ENCODE data around the gene TTC31.

The TTC31 gene

GRCh38 chr2:74524955-74525716 lies 42.3 kb downstream of the TTC31 start:
- Histone ChIP-seq H3K27me3 (ENCODE audit: low read length) (no peaks in the 10 kb centered on the region), H3K9me2 (replicated peaks; ENCODE audit: insufficient read depth, low read length) (no peaks in the 10 kb centered on the region), H3K9ac (ENCODE audit: low read length) (no peak overlapping the region), H3K27ac (ENCODE audit: low read depth, low read length) (no peak overlapping the region), H2AFZ (ENCODE audit: low read depth, low read length, severe bottlenecking) (no peak overlapping the region), H3K9me3 (ENCODE audit: insufficient read depth, low read length) (no peaks in the 10 kb centered on the region), H3K79me2 (ENCODE audit: insufficient read depth, low read length) (peaks cover 21% of the 10 kb centered on the region), H3K4me3 (ENCODE audit: insufficient read depth, low read length, poor library complexity, severe bottlenecking) (no peak overlapping the region), H3K4me2 (ENCODE audit: low read depth, low read length, poor library complexity, severe bottlenecking) (no peak overlapping the region), H3F3A (ENCODE audit: insufficient read depth) (0 out of 2 replicates have a peak, but pooled peaks cover 6% of the 10 kb centered on the region), H3K36me3 (ENCODE audit: low read length) (peaks cover 11% of the 10 kb centered on the region), H4K20me1 (ENCODE audit: low read depth, low read length) (no peaks in the 10 kb centered on the region)
- TF ChIP-seq EZH2phosphoT487 (conservative IDR thresholded peaks at IDR 0.05; ENCODE audit: low read length) (no peak), CTCF (IDR thresholded peaks at IDR 0.05; ENCODE audit: insufficient read depth, low read length, poor library complexity, severe bottlenecking) (no peak)

- H3K27me3 ChIP-seq (ENCODE audit: low read length), result no peaks in the 10 kb centered on the region
- H4K20me1 ChIP-seq (ENCODE audit: low read depth, low read length), result no peaks in the 10 kb centered on the region
- H2AFZ ChIP-seq (ENCODE audit: low read depth, low read length, severe bottlenecking), result no peak within 1 kb of the TSS
- H3K9me3 ChIP-seq (ENCODE audit: insufficient read depth, low read length), result no peaks in the 10 kb centered on the region
- no peak within 1 kb of the TSS for H3K4me2 ChIP-seq (ENCODE audit: low read depth, low read length, poor library complexity, severe bottlenecking)
- peaks cover 23% of the 10 kb centered on the region for H3K79me2 ChIP-seq (ENCODE audit: insufficient read depth, low read length)
- H3K9ac ChIP-seq (ENCODE audit: low read length), result no peak within 1 kb of the TSS
- H3K27ac ChIP-seq (ENCODE audit: low read depth, low read length), result no peak within 1 kb of the TSS
- 0 out of 2 replicates have a peak, but pooled peaks cover 6% of the 10 kb centered on the region for H3F3A ChIP-seq (ENCODE audit: insufficient read depth)
- H3K9me2 ChIP-seq (replicated peaks; ENCODE audit: insufficient read depth, low read length), result no peaks in the 10 kb centered on the region
- H3K4me3 ChIP-seq (ENCODE audit: insufficient read depth, low read length, poor library complexity, severe bottlenecking), result no peak within 1 kb of the TSS
- no peak for TF ChIP-seq CTCF (IDR thresholded peaks at IDR 0.05; ENCODE audit: insufficient read depth, low read length, poor library complexity, severe bottlenecking)
- no peak for TF ChIP-seq EZH2phosphoT487 (conservative IDR thresholded peaks at IDR 0.05; ENCODE audit: low read length)
- peaks cover 11% of the 10 kb centered on the region for H3K36me3 ChIP-seq (ENCODE audit: low read length)
Measured at GRCh38 chr2:74525717-74526648, 43.1 kb downstream of the TTC31 start, which contains the start of gene DQX1. Gene DQX1 (minus strand): TSS chr2:74526231. CDS start chr2:74525729, 502 bp downstream.

GRCh38 chr2:74526649-74527230 lies 43.9 kb downstream of the TTC31 start:
- Histone ChIP-seq H2AFZ (ENCODE audit: low read depth, low read length, severe bottlenecking) (no peak overlapping the region), H3K4me3 (ENCODE audit: insufficient read depth, low read length, poor library complexity, severe bottlenecking) (no peak overlapping the region), H3K27ac (ENCODE audit: low read depth, low read length) (no peak overlapping the region), H3F3A (ENCODE audit: insufficient read depth) (0 out of 2 replicates have a peak, but pooled peaks cover 6% of the 10 kb centered on the region), H4K20me1 (ENCODE audit: low read depth, low read length) (no peaks in the 10 kb centered on the region), H3K9me3 (ENCODE audit: insufficient read depth, low read length) (no peaks in the 10 kb centered on the region), H3K27me3 (ENCODE audit: low read length) (no peaks in the 10 kb centered on the region), H3K9me2 (replicated peaks; ENCODE audit: insufficient read depth, low read length) (no peaks in the 10 kb centered on the region), H3K4me2 (ENCODE audit: low read depth, low read length, poor library complexity, severe bottlenecking) (no peak overlapping the region), H3K9ac (ENCODE audit: low read length) (no peak overlapping the region), H3K36me3 (ENCODE audit: low read length) (peaks cover 11% of the 10 kb centered on the region), H3K79me2 (ENCODE audit: insufficient read depth, low read length) (peaks cover 23% of the 10 kb centered on the region)
- TF ChIP-seq EZH2phosphoT487 (conservative IDR thresholded peaks at IDR 0.05; ENCODE audit: low read length), result no peak
- TF ChIP-seq CTCF (IDR thresholded peaks at IDR 0.05; ENCODE audit: insufficient read depth, low read length, poor library complexity, severe bottlenecking), result no peak

Data from SU-DHL-6 (cell line).